Measurements from ENCODE around the gene ADAM19.

DNA sequence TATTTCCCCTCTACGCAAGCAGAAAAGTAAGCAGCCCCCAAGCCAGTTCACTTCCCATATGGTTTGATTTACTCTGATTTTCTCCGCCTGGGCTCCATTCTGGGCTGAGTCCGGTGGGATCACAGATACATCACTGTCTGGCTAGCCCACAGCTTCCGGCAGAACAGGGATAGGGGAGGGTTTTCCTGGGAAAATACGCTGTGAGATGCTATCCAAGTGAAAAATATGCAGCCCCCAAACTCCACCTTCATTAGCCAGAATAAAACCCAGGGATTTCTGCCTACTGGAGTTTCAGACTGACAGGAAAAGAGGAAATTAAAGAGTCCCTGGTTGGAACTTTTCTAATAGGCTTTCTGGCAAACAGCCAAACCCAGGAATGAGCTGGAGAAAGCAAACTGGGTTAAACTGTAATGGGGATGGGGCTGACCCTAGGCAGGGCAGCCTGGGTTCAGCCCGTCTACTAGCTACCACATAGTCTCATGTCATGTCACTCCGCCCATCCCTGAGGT lies 132.5 kb downstream of the ADAM19 start:
- TF ChIP-seq CTCF (IDR thresholded peaks at IDR 0.05) (no peak), POLR2A (IDR thresholded peaks at IDR 0.05) (no peak)
